Panc1 (cell line): ENCODE measurements around the gene CBLL1. TPM values are rescaled to one million over a fixed set of nuclear protein-coding genes. Genes with fewer than 3 reads are reported as not detected.

ENCODE experiments used
- ATAC-seq: fragments of 200-7000 bp; cut with Tn5 transposase; 2 replicates; pipeline ENCODE4 v1.9.1; 2020; ENCODE audit warnings: mild to moderate bottlenecking, moderate library complexity
- BruUV-seq: library from RNA; stranded (reverse); fragments of 400-500 nt; replicated peaks from 2 replicates; lab custom pipeline; 2021; lab: Mats Ljungman, UMichigan
- CTCF ChIA-PET: fragments of 300-600 bp; sonication (Branson Sonifier 250); formaldehyde crosslinking; loops from one replicate; lab custom pipeline; 2022; ENCODE audit warnings: antibody characterized with exemption; lab: Charles Lee
- POLR2A ChIA-PET: fragments of 300-600 bp; sonication (Branson Sonifier 250); formaldehyde crosslinking; loops from one replicate; lab custom pipeline; 2022; ENCODE audit warnings: antibody characterized with exemption; lab: Charles Lee
- DNase-seq: peaks from one replicate; pipeline ENCODE4 v3.0.0-alpha.2; 2010; ENCODE audit warnings: low read depth, low spot score
- H3K27ac ChIP-seq: 2 replicates; pipeline ENCODE4 v1.5.1; 2011; ENCODE audit warnings: mild to moderate bottlenecking, low read length, inconsistent platforms
- H3K27me3 ChIP-seq: fragments of 200-500 bp; sonication (Bioruptor generic); 2 replicates; pipeline ENCODE4 v1.6.0; 2014; ENCODE audit warnings: low read length, inconsistent platforms; ENCODE audit not compliant: control insufficient read depth, insufficient read depth
- H3K36me3 ChIP-seq: fragments of 200-500 bp; sonication (Bioruptor generic); 2 replicates; pipeline ENCODE4 v1.5.1; 2014; ENCODE audit warnings: inconsistent platforms, mild to moderate bottlenecking, low read length, moderate library complexity; ENCODE audit not compliant: control insufficient read depth, insufficient read depth
- H3K4me1 ChIP-seq: 2 replicates; pipeline ENCODE4 v1.5.1; 2011; ENCODE audit warnings: inconsistent platforms, mild to moderate bottlenecking, low read length, moderate library complexity; ENCODE audit not compliant: control insufficient read depth, insufficient read depth
- H3K4me3 ChIP-seq, 2 experiments: 2 replicates each; pipeline ENCODE4 v1.5.1; 2011 to 2012; ENCODE audit warnings: low read depth in 2 of 2, low read length in 2 of 2, mild to moderate bottlenecking in 2 of 2, inconsistent platforms in 1 of 2, moderate library complexity in 1 of 2
- H3K9me3 ChIP-seq: fragments of 200-500 bp; sonication (Bioruptor generic); 2 replicates; pipeline ENCODE4 v1.5.1; 2014; ENCODE audit warnings: low read depth, mild to moderate bottlenecking, inconsistent platforms, low read length, moderate library complexity; ENCODE audit not compliant: control insufficient read depth, insufficient read depth
- CTCF ChIP-seq: fragments of 450-650 bp; IDR thresholded peaks from 2 replicates; pipeline ENCODE4 v1.5.1; 2017; ENCODE audit warnings: mild to moderate bottlenecking
- POLR2AphosphoS5 ChIP-seq: IDR thresholded peaks from 2 replicates; pipeline ENCODE4 v1.6.1; 2012; ENCODE audit warnings: mild to moderate bottlenecking, low read depth, low read length, moderate library complexity
- REST ChIP-seq, 2 experiments: IDR thresholded peaks; 2 replicates each; pipeline ENCODE4 v1.6.1; 2011 to 2012; ENCODE audit warnings: low read depth in 2 of 2, control low read depth in 1 of 2, low read length in 1 of 2, mild to moderate bottlenecking in 1 of 2, moderate library complexity in 1 of 2; ENCODE audit not compliant: insufficient read depth in 1 of 2
- SIN3A ChIP-seq: IDR thresholded peaks from 2 replicates; pipeline ENCODE4 v1.6.1; 2012; ENCODE audit warnings: low read depth, mild to moderate bottlenecking, low read length, moderate library complexity, borderline replicate concordance; ENCODE audit not compliant: insufficient read depth
- TCF7L2 ChIP-seq: IDR thresholded peaks from 2 replicates; pipeline ENCODE4 v1.6.1; 2011; ENCODE audit warnings: mild to moderate bottlenecking, low read depth, low read length, inconsistent platforms
- in situ Hi-C: cut with HindIII; loops from 2 replicates; pipeline ENCODE4 v1.10.0; 2016; ENCODE audit warnings: low sequenced_read_pairs, low pct_unique_long_range_greater_than_20kb
- intact Hi-C: fragments of 100-400 bp; cut with micrococcal nuclease; formaldehyde crosslinking; loops from one replicate; pipeline ENCODE4 v1.10.0; 2022; ENCODE audit not compliant: unreplicated experiment
- total RNA-seq: library from RNA; stranded (reverse); gene quantifications from one replicate; pipeline ENCODE4 v1.2.1, GENCODE V29; 2021; ENCODE audit not compliant: unreplicated experiment

Gene CBLL1
- total RNA-seq, 1 experiment from 2014 or later: 34.7 TPM

GRCh38 chr7:107788216-107788615 is 44.3 kb downstream of the CBLL1 start:
- in situ Hi-C loops: no loop called here
- Histone ChIP-seq H3K4me3 (no peak overlapping the region), H3K36me3 (no peaks in the 10 kb centered on the region), H3K9me3 (no peaks in the 10 kb centered on the region), H3K27me3 (peaks cover 10% of the 10 kb centered on the region), H3K27ac (no peak overlapping the region), H3K4me1 (no peaks in the 10 kb centered on the region)
- DNase-seq (no peak), ATAC-seq (no peak)
- BruUV-seq: no TSS peak
- POLR2A ChIA-PET: no interaction called here
- intact Hi-C loops: no loop called here
- CTCF ChIA-PET: interaction anchor here (1.0 kb wide), 1 partner anchor 87 kb away, joined by 6 read pairs; no protein-coding TSS in a partner anchor
- no peak for TF ChIP-seq SIN3A
- TF ChIP-seq REST (IDR thresholded peaks at IDR 0.05; ENCODE audit: insufficient read depth in 1 of 2, low read depth in 2 of 2, low read length in 1 of 2): no peak
- no peak for TF ChIP-seq TCF7L2

DNA sequence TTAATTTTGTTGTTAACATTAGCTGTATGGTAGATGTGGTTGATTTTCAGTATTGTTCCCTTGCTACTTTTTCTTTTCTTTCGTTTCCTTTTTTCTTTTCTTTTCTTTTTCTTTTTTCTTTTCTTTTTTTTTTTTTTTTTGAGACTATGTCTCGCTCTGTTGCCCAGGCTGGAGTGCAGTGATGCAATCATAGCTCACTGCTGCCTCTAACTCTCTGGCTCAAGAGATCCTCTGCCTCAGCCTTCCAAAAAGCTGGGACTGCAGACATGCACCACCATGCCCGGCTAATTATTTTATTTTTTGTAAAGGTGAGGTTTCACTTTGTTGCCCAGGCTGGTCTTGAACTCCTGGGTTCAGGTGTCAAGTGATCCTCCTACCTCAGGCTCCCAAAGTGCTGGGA is 44.7 kb downstream of the CBLL1 start:
- Histone ChIP-seq H3K9me3 (no peaks in the 10 kb centered on the region), H3K27me3 (peaks cover 8% of the 10 kb centered on the region), H3K4me1 (no peaks in the 10 kb centered on the region), H3K36me3 (no peaks in the 10 kb centered on the region), H3K27ac (no peak overlapping the region), H3K4me3 (no peak overlapping the region)
- BruUV-seq: no TSS peak
- ChIA-PET CTCF (no interaction called here), POLR2A (no interaction called here)
- no peak for DNase-seq
- intact Hi-C loops: no loop called here
- in situ Hi-C loops: no loop called here
- TF ChIP-seq CTCF (no peak), POLR2AphosphoS5 (no peak), SIN3A (no peak), REST (IDR thresholded peaks at IDR 0.05; ENCODE audit: insufficient read depth in 1 of 2, low read depth in 2 of 2, low read length in 1 of 2) (no peak), TCF7L2 (no peak)
- ATAC-seq: no peak
